ENCODE results near the gene NAMPT.
"Not testable (repeated sequence)": the region's sequence is repeated elsewhere in the genome, so short reads cannot be mapped to it uniquely, and the experiment has no call there.

Gene NAMPT

GRCh38 chr7:106326594-106327537, 42.1 kb upstream of the NAMPT start:
- no peak for TF ChIP-seq CTCF (IDR thresholded peaks at IDR 0.05; ENCODE audit: low read depth, low read length)
- H3K4me3 ChIP-seq (ENCODE audit: low read depth, low read length): no peak overlapping the region

GRCh38 chr7:106324509-106324908, 39.7 kb upstream of the NAMPT start:
- not testable (repeated sequence) for H3K4me3 ChIP-seq (ENCODE audit: low read depth, low read length)

- not testable (repeated sequence) for H3K4me3 ChIP-seq (ENCODE audit: low read depth, low read length)
Observed at GRCh38 chr7:106320254-106320770, 35.5 kb upstream of the NAMPT start.

- TF ChIP-seq CTCF (IDR thresholded peaks at IDR 0.05; ENCODE audit: low read depth, low read length): no peak
- H3K4me3 ChIP-seq (ENCODE audit: low read depth, low read length): no peak overlapping the region
Observed at GRCh38 chr7:106318482-106318881, 33.7 kb upstream of the NAMPT start.

GRCh38 chr7:106317971-106318370, 33.2 kb upstream of the NAMPT start:
- H3K4me3 ChIP-seq (ENCODE audit: low read depth, low read length): no peak overlapping the region
- no peak for TF ChIP-seq CTCF (IDR thresholded peaks at IDR 0.05; ENCODE audit: low read depth, low read length)

- no peak for TF ChIP-seq CTCF (IDR thresholded peaks at IDR 0.05; ENCODE audit: low read depth, low read length)
- H3K4me3 ChIP-seq (ENCODE audit: low read depth, low read length): no peak overlapping the region
Observed at GRCh38 chr7:106316947-106317346, 32.2 kb upstream of the NAMPT start.

GRCh38 chr7:106314875-106315274, 30.1 kb upstream of the NAMPT start:
- H3K4me3 ChIP-seq (ENCODE audit: low read depth, low read length): no peak overlapping the region
- TF ChIP-seq CTCF (IDR thresholded peaks at IDR 0.05; ENCODE audit: low read depth, low read length): no peak

GRCh38 chr7:106313966-106314365, 29.2 kb upstream of the NAMPT start:
- no peak overlapping the region for H3K4me3 ChIP-seq (ENCODE audit: low read depth, low read length)
- TF ChIP-seq CTCF (IDR thresholded peaks at IDR 0.05; ENCODE audit: low read depth, low read length): no peak

All from WI38 (cell line).